Measurements from ENCODE around the gene CRYBG2.

Gene CRYBG2

DNA sequence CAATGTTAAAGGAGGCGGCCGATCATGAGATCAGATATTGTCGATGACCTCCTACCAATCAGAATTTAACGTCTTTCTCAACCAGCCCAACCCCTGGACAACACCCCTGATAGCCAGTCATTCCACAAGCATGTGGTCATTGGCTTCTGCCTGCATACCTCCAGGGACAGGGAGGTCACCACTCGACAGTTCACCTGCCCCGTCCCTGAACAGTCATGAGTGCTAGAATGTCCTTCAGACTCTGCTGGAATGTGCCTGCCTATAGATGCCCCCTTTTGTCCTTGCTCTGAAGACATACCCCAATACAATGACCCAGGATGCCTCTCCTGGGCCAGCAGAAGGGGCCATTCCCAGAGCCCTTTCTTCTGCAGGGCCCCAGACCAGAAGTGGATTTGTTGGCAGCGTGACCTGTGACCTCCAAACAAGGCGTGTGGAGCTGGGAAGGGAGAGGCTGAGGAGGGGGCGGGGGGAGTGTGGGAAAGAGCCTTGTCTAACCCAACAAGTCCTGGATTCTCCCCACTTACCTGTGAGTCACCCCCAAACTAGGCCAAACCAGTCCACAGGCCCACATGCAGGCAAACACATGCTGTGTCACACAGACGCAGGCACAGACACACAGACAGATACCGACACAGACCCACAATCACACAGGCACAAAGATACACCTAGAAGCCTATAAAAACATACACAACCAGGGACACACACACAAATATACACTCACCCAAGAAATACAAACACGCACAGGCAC, 2.2 kb downstream of the CRYBG2 start:
- no peak for ATAC-seq
- no peak for TF ChIP-seq BACH2 (CRISPR knock-in tag; IDR thresholded peaks at IDR 0.05; ENCODE audit: borderline replicate concordance)
- no peak for TF ChIP-seq ESRRG (CRISPR knock-in tag; IDR thresholded peaks at IDR 0.05)
- no peak for TF ChIP-seq ZNF8 (CRISPR knock-in tag; IDR thresholded peaks at IDR 0.05)
- TF ChIP-seq SNAI2 (CRISPR knock-in tag; IDR thresholded peaks at IDR 0.05): no peak
- no peak for TF ChIP-seq ZFP30 (CRISPR knock-in tag; IDR thresholded peaks at IDR 0.05)
- no peak for TF ChIP-seq ZC3H10 (CRISPR knock-in tag; IDR thresholded peaks at IDR 0.05)
- TF ChIP-seq ZNF565 (CRISPR knock-in tag; conservative IDR thresholded peaks at IDR 0.05; ENCODE audit: low read depth): no peak
- no peak for TF ChIP-seq RARB (CRISPR knock-in tag; IDR thresholded peaks at IDR 0.05)
- no peak for TF ChIP-seq GLIS3 (CRISPR knock-in tag; IDR thresholded peaks at IDR 0.05)
- no peak for TF ChIP-seq ZFP3 (CRISPR knock-in tag; IDR thresholded peaks at IDR 0.05)
- no peak for TF ChIP-seq CSDC2 (CRISPR knock-in tag; IDR thresholded peaks at IDR 0.05)
- TF ChIP-seq ARNTL (CRISPR knock-in tag; IDR thresholded peaks at IDR 0.05; ENCODE audit: borderline replicate concordance, low read depth): no peak

GRCh38 chr1:26350701-26351589, 3.0 kb downstream of the CRYBG2 start:
- TF ChIP-seq ZFP3 (CRISPR knock-in tag; IDR thresholded peaks at IDR 0.05) (no peak), ZNF70 (CRISPR knock-in tag; IDR thresholded peaks at IDR 0.05) (no peak), BACH2 (CRISPR knock-in tag; IDR thresholded peaks at IDR 0.05; ENCODE audit: borderline replicate concordance) (no peak), TOX (CRISPR knock-in tag; IDR thresholded peaks at IDR 0.05; ENCODE audit: borderline replicate concordance) (no peak), TCF4 (CRISPR knock-in tag; IDR thresholded peaks at IDR 0.05; ENCODE audit: borderline replicate concordance) (no peak), OSR1 (CRISPR knock-in tag; IDR thresholded peaks at IDR 0.05) (no peak), GLIS3 (CRISPR knock-in tag; IDR thresholded peaks at IDR 0.05) (no peak), PPARA (CRISPR knock-in tag; IDR thresholded peaks at IDR 0.05; ENCODE audit: borderline replicate concordance) (no peak)

GRCh38 chr1:26350343-26350700, 3.6 kb downstream of the CRYBG2 start:
- TF ChIP-seq PPARA (CRISPR knock-in tag; IDR thresholded peaks at IDR 0.05; ENCODE audit: borderline replicate concordance) (no peak), TSHZ2 (CRISPR knock-in tag; IDR thresholded peaks at IDR 0.05) (no peak), GLIS3 (CRISPR knock-in tag; IDR thresholded peaks at IDR 0.05) (no peak), ESRRG (CRISPR knock-in tag; IDR thresholded peaks at IDR 0.05) (no peak), ZFP30 (CRISPR knock-in tag; IDR thresholded peaks at IDR 0.05) (no peak), RARB (CRISPR knock-in tag; IDR thresholded peaks at IDR 0.05) (no peak), CSDC2 (CRISPR knock-in tag; IDR thresholded peaks at IDR 0.05) (no peak), ZNF70 (CRISPR knock-in tag; IDR thresholded peaks at IDR 0.05) (no peak), ARNTL (CRISPR knock-in tag; IDR thresholded peaks at IDR 0.05; ENCODE audit: borderline replicate concordance, low read depth) (no peak), ZFP3 (CRISPR knock-in tag; IDR thresholded peaks at IDR 0.05) (no peak), SNAI2 (CRISPR knock-in tag; IDR thresholded peaks at IDR 0.05) (no peak), ZNF565 (CRISPR knock-in tag; conservative IDR thresholded peaks at IDR 0.05; ENCODE audit: low read depth) (no peak), ISL1 (CRISPR knock-in tag; IDR thresholded peaks at IDR 0.05) (no peak), PATZ1 (CRISPR knock-in tag; IDR thresholded peaks at IDR 0.05; ENCODE audit: borderline replicate concordance) (no peak), OSR1 (CRISPR knock-in tag; IDR thresholded peaks at IDR 0.05) (no peak), ZC3H10 (CRISPR knock-in tag; IDR thresholded peaks at IDR 0.05) (no peak), TCF4 (CRISPR knock-in tag; IDR thresholded peaks at IDR 0.05; ENCODE audit: borderline replicate concordance) (no peak)
- TF ChIP-seq, protein P1, sequence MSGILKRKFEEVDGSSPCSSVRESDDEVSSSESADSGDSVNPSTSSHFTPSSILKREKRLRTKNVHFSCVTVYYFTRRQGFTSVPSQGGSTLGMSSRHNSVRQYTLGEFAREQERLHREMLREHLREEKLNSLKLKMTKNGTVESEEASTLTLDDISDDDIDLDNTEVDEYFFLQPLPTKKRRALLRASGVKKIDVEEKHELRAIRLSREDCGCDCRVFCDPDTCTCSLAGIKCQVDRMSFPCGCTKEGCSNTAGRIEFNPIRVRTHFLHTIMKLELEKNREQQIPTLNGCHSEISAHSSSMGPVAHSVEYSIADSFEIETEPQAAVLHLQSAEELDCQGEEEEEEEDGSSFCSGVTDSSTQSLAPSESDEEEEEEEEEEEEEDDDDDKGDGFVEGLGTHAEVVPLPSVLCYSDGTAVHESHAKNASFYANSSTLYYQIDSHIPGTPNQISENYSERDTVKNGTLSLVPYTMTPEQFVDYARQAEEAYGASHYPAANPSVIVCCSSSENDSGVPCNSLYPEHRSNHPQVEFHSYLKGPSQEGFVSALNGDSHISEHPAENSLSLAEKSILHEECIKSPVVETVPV (CRISPR knock-in tag; IDR thresholded peaks at IDR 0.05): no peak
- no peak for ATAC-seq

More at GRCh38 chr1:26350701-26351589, 3.0 kb downstream of the CRYBG2 start:
- ATAC-seq: no peak

Measured in SK-N-SH treated with all-trans-retinoic acid at 6 μM for 48 hours (cell line).